Panc1 (cell line): ENCODE results near the gene CCBE1. TPM values are rescaled to one million over a fixed set of nuclear protein-coding genes. Genes with fewer than 3 reads are reported as not detected.

Source experiments
- ATAC-seq: fragments of 200-7000 bp; cut with Tn5 transposase; 2 replicates; pipeline ENCODE4 v1.9.1; 2020; ENCODE audit warnings: mild to moderate bottlenecking, moderate library complexity
- BruUV-seq: library from RNA; stranded (reverse); fragments of 400-500 nt; replicated peaks from 2 replicates; lab custom pipeline; 2021; lab: Mats Ljungman, UMichigan
- CTCF ChIA-PET: fragments of 300-600 bp; sonication (Branson Sonifier 250); formaldehyde crosslinking; loops from one replicate; lab custom pipeline; 2022; ENCODE audit warnings: antibody characterized with exemption; lab: Charles Lee
- POLR2A ChIA-PET: fragments of 300-600 bp; sonication (Branson Sonifier 250); formaldehyde crosslinking; loops from one replicate; lab custom pipeline; 2022; ENCODE audit warnings: antibody characterized with exemption; lab: Charles Lee
- DNase-seq: peaks from one replicate; pipeline ENCODE4 v3.0.0-alpha.2; 2010; ENCODE audit warnings: low read depth, low spot score
- H3K27ac ChIP-seq: 2 replicates; pipeline ENCODE4 v1.5.1; 2011; ENCODE audit warnings: mild to moderate bottlenecking, low read length, inconsistent platforms
- H3K27me3 ChIP-seq: fragments of 200-500 bp; sonication (Bioruptor generic); 2 replicates; pipeline ENCODE4 v1.6.0; 2014; ENCODE audit warnings: low read length, inconsistent platforms; ENCODE audit not compliant: control insufficient read depth, insufficient read depth
- H3K36me3 ChIP-seq: fragments of 200-500 bp; sonication (Bioruptor generic); 2 replicates; pipeline ENCODE4 v1.5.1; 2014; ENCODE audit warnings: inconsistent platforms, mild to moderate bottlenecking, low read length, moderate library complexity; ENCODE audit not compliant: control insufficient read depth, insufficient read depth
- H3K4me1 ChIP-seq: 2 replicates; pipeline ENCODE4 v1.5.1; 2011; ENCODE audit warnings: inconsistent platforms, mild to moderate bottlenecking, low read length, moderate library complexity; ENCODE audit not compliant: control insufficient read depth, insufficient read depth
- H3K4me3 ChIP-seq, 2 experiments: 2 replicates each; pipeline ENCODE4 v1.5.1; 2011 to 2012; ENCODE audit warnings: low read depth in 2 of 2, low read length in 2 of 2, mild to moderate bottlenecking in 2 of 2, inconsistent platforms in 1 of 2, moderate library complexity in 1 of 2
- H3K9me3 ChIP-seq: fragments of 200-500 bp; sonication (Bioruptor generic); 2 replicates; pipeline ENCODE4 v1.5.1; 2014; ENCODE audit warnings: low read depth, mild to moderate bottlenecking, inconsistent platforms, low read length, moderate library complexity; ENCODE audit not compliant: control insufficient read depth, insufficient read depth
- POLR2AphosphoS5 ChIP-seq: IDR thresholded peaks from 2 replicates; pipeline ENCODE4 v1.6.1; 2012; ENCODE audit warnings: mild to moderate bottlenecking, low read depth, low read length, moderate library complexity
- SIN3A ChIP-seq: IDR thresholded peaks from 2 replicates; pipeline ENCODE4 v1.6.1; 2012; ENCODE audit warnings: low read depth, mild to moderate bottlenecking, low read length, moderate library complexity, borderline replicate concordance; ENCODE audit not compliant: insufficient read depth
- TCF7L2 ChIP-seq: IDR thresholded peaks from 2 replicates; pipeline ENCODE4 v1.6.1; 2011; ENCODE audit warnings: mild to moderate bottlenecking, low read depth, low read length, inconsistent platforms
- in situ Hi-C: cut with HindIII; loops from 2 replicates; pipeline ENCODE4 v1.10.0; 2016; ENCODE audit warnings: low sequenced_read_pairs, low pct_unique_long_range_greater_than_20kb
- intact Hi-C: fragments of 100-400 bp; cut with micrococcal nuclease; formaldehyde crosslinking; loops from one replicate; pipeline ENCODE4 v1.10.0; 2022; ENCODE audit not compliant: unreplicated experiment
- total RNA-seq: library from RNA; stranded (reverse); gene quantifications from one replicate; pipeline ENCODE4 v1.2.1, GENCODE V29; 2021; ENCODE audit not compliant: unreplicated experiment
- TF ChIP-seq, protein P1 (sequence below), 2 experiments: IDR thresholded peaks; 2 replicates each; pipeline ENCODE4 v1.6.1; 2011 to 2012; ENCODE audit warnings: low read depth in 2 of 2, control low read depth in 1 of 2, low read length in 1 of 2, mild to moderate bottlenecking in 1 of 2, moderate library complexity in 1 of 2; ENCODE audit not compliant: insufficient read depth in 1 of 2
- TF ChIP-seq, protein P2 (sequence below): fragments of 450-650 bp; IDR thresholded peaks from 2 replicates; pipeline ENCODE4 v1.5.1; 2017; ENCODE audit warnings: mild to moderate bottlenecking

Gene CCBE1
- total RNA-seq, 1 experiment from 2014 or later = 0.13 TPM

DNA sequence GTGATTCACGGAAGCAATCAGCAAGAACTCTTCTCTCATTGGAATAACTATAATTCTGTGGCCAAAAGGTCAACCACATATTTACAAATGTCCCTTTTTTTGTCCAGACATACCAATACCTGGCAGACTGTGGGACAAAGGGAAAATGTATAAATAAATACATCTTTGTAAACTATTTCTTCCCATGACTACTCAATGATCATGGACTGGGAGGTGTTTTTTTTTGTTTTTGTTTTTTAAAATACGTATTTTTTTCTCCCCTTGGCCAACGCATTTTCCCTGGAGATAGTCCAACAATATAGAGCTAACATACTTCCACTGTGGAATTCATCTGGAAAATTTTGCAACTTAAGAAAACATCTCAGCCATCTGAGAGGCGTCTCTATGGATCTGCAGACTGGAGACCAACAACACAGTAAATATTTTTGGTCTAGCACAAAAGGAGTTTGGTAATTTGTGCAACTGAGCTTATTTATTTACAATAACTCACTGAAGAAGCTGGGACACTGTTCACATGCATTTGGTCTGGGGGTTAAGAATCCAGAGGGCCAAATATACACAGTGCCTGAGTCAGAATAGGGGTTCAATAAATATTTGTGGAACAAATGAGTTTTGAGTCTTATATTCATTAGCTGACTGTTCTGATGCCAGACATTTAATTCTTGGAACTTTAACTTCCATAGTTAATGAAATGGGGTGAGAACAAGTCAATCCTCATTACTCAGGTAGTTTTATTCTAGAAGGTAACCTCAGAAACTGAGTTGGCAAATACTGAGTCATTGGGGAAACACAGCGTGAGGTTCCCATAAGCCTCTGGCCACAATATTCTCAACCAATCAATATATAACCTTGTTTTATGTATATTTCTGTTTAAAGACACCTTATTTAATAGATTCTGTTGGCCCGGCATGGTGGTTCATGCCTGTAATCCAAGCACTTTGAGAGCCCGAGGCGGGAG, 36.2 kb downstream of the CCBE1 start:
- Histone ChIP-seq H3K9me3 (no peaks in the 10 kb centered on the region), H3K27me3 (no peaks in the 10 kb centered on the region; the same call in 1 of the 2 replicates), H3K4me3 (no peak overlapping the region), H3K27ac (no peak overlapping the region), H3K36me3 (no peaks in the 10 kb centered on the region), H3K4me1 (no peaks in the 10 kb centered on the region)
- CTCF ChIA-PET = no interaction called here
- ATAC-seq (no peak), DNase-seq (no peak)
- POLR2A ChIA-PET = no interaction called here
- intact Hi-C loops (no loop called here), in situ Hi-C loops (no loop called here)
- no TSS peak for BruUV-seq
- TF ChIP-seq TCF7L2 = no peak
- TF ChIP-seq, protein P1, sequence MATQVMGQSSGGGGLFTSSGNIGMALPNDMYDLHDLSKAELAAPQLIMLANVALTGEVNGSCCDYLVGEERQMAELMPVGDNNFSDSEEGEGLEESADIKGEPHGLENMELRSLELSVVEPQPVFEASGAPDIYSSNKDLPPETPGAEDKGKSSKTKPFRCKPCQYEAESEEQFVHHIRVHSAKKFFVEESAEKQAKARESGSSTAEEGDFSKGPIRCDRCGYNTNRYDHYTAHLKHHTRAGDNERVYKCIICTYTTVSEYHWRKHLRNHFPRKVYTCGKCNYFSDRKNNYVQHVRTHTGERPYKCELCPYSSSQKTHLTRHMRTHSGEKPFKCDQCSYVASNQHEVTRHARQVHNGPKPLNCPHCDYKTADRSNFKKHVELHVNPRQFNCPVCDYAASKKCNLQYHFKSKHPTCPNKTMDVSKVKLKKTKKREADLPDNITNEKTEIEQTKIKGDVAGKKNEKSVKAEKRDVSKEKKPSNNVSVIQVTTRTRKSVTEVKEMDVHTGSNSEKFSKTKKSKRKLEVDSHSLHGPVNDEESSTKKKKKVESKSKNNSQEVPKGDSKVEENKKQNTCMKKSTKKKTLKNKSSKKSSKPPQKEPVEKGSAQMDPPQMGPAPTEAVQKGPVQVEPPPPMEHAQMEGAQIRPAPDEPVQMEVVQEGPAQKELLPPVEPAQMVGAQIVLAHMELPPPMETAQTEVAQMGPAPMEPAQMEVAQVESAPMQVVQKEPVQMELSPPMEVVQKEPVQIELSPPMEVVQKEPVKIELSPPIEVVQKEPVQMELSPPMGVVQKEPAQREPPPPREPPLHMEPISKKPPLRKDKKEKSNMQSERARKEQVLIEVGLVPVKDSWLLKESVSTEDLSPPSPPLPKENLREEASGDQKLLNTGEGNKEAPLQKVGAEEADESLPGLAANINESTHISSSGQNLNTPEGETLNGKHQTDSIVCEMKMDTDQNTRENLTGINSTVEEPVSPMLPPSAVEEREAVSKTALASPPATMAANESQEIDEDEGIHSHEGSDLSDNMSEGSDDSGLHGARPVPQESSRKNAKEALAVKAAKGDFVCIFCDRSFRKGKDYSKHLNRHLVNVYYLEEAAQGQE (IDR thresholded peaks at IDR 0.05; ENCODE audit: insufficient read depth in 1 of 2, low read depth in 2 of 2, low read length in 1 of 2) = no peak
- TF ChIP-seq, protein P2, sequence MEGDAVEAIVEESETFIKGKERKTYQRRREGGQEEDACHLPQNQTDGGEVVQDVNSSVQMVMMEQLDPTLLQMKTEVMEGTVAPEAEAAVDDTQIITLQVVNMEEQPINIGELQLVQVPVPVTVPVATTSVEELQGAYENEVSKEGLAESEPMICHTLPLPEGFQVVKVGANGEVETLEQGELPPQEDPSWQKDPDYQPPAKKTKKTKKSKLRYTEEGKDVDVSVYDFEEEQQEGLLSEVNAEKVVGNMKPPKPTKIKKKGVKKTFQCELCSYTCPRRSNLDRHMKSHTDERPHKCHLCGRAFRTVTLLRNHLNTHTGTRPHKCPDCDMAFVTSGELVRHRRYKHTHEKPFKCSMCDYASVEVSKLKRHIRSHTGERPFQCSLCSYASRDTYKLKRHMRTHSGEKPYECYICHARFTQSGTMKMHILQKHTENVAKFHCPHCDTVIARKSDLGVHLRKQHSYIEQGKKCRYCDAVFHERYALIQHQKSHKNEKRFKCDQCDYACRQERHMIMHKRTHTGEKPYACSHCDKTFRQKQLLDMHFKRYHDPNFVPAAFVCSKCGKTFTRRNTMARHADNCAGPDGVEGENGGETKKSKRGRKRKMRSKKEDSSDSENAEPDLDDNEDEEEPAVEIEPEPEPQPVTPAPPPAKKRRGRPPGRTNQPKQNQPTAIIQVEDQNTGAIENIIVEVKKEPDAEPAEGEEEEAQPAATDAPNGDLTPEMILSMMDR = no peak
- TF ChIP-seq POLR2AphosphoS5 = no peak
- no peak for TF ChIP-seq SIN3A

DNA sequence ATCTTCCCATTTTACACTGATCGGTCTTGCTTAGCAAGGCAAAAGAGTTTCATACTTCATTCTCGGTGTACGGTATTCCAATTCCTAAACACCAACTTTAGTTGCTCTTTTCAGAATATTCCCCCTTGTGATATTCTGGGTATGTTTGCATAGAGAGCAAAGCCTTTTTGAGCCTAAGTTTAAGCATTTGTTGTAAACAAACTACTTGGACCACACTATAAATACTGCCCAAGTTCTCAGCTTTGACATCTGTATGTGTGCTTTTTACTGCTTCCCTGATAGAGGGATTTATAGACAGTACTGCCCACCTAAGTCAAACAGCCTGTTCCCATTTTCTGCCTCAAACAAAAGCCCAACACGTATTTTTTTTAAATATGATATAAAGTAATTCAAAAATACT, 36.9 kb downstream of the CCBE1 start:
- Histone ChIP-seq H3K4me3 (no peak overlapping the region), H3K4me1 (no peaks in the 10 kb centered on the region), H3K27ac (no peak overlapping the region), H3K36me3 (no peaks in the 10 kb centered on the region), H3K27me3 (no peaks in the 10 kb centered on the region; the same call in 1 of the 2 replicates), H3K9me3 (no peaks in the 10 kb centered on the region)
- TF ChIP-seq, protein P2 = no peak
- TF ChIP-seq SIN3A (no peak), TCF7L2 (no peak), POLR2AphosphoS5 (no peak)
- TF ChIP-seq, protein P1 (IDR thresholded peaks at IDR 0.05; ENCODE audit: insufficient read depth in 1 of 2, low read depth in 2 of 2, low read length in 1 of 2) = no peak
- BruUV-seq = no TSS peak
- ChIA-PET CTCF (no interaction called here), POLR2A (no interaction called here)
- ATAC-seq = no peak
- in situ Hi-C loops (no loop called here), intact Hi-C loops (no loop called here)
- no peak for DNase-seq
